ENCODE results near the gene EYS.

Gene EYS

GRCh38 chr6:64012351-64013001 is 1694.5 kb downstream of the EYS start:
- peak; percentile 15 for TF ChIP-seq CTCF (IDR thresholded peaks at IDR 0.05; ENCODE audit: extremely low read depth, missing control alignments)
- DNase-seq (ENCODE audit: low spot score), result no peak

GRCh38 chr6:64010666-64011065 is 1696.4 kb downstream of the EYS start:
- no peak for TF ChIP-seq CTCF (IDR thresholded peaks at IDR 0.05; ENCODE audit: extremely low read depth, missing control alignments)
- no peak for DNase-seq (ENCODE audit: low spot score)

- DNase-seq (ENCODE audit: low spot score), result no peak
- TF ChIP-seq CTCF (IDR thresholded peaks at IDR 0.05; ENCODE audit: extremely low read depth, missing control alignments), result no peak
Measured at GRCh38 chr6:64010010-64010409, 1697.0 kb downstream of the EYS start.

GRCh38 chr6:64006246-64006645 is 1700.8 kb downstream of the EYS start:
- TF ChIP-seq CTCF (IDR thresholded peaks at IDR 0.05; ENCODE audit: extremely low read depth, missing control alignments), result no peak
- no peak for DNase-seq (ENCODE audit: low spot score)

GRCh38 chr6:64000818-64001491 is 1706.1 kb downstream of the EYS start:
- DNase-seq (ENCODE audit: low spot score), result no peak
- TF ChIP-seq CTCF (IDR thresholded peaks at IDR 0.05; ENCODE audit: extremely low read depth, missing control alignments), result no peak

- no peak for DNase-seq (ENCODE audit: low spot score)
- no peak for TF ChIP-seq CTCF (IDR thresholded peaks at IDR 0.05; ENCODE audit: extremely low read depth, missing control alignments)
Measured at GRCh38 chr6:63999613-64000012, 1707.4 kb downstream of the EYS start.

GRCh38 chr6:63998991-63999390 is 1708.0 kb downstream of the EYS start:
- DNase-seq (ENCODE audit: low spot score), result no peak
- no peak for TF ChIP-seq CTCF (IDR thresholded peaks at IDR 0.05; ENCODE audit: extremely low read depth, missing control alignments)

Measured in GM20000 (cell line).